GM20431 (cell line): Measurements from ENCODE around the gene GNB1.

Source experiments
- in situ Hi-C: fragments of 300-500 bp; cut with MseI, MboI; formaldehyde crosslinking; loops from one replicate; pipeline ENCODE4 v1.15.0; 2020; ENCODE audit warnings: low sequenced_read_pairs; ENCODE audit not compliant: unreplicated experiment

The GNB1 gene

DNA sequence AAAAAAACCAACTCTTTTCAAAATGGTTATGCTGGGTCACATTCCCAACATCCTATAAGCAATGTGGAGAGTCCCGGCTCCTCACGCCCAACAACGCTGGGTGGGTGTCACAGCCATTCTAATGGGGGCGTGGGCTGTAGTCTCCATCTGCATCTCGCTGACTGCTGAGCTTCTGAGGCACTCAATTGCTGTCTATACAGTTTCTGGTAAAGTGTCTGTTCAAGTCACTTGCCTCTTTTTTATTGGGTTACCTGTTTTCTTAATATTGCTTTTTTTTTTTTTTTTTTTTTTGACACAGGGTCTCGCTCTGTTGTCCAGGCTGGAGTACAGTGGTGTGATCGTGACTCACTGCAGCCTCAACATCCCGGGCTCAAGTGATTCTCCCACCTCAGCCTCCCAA is 54.8 kb downstream of the GNB1 start:
- in situ Hi-C loops = no loop called here

DNA sequence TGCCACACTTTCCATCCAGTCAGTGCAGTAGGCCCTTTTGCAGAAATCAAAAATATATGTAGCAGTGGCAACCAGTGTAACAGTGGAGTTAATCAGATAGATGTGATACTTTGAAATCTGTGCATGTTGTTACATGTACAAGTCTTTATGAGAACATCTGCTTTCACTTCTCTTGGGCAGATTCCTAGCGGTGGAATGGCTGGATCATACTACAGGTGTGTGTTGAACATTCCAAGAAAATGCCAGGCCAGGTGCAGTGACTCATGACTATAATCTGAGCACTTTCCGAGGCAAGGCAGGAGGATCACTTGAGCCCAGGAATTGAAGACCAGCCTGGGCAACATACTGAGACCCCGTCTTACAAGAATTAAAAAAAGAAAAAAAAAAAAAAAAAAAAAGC is 55.3 kb downstream of the GNB1 start:
- in situ Hi-C loops = no loop called here

GRCh38 chr1:1833916-1834325 is 57.0 kb downstream of the GNB1 start:
- in situ Hi-C loops = no loop called here

- in situ Hi-C loops = no loop called here
Observed at GRCh38 chr1:1833456-1833855, 57.4 kb downstream of the GNB1 start.

- in situ Hi-C loops = no loop called here
Observed at GRCh38 chr1:1832820-1833219, 58.1 kb downstream of the GNB1 start.

DNA sequence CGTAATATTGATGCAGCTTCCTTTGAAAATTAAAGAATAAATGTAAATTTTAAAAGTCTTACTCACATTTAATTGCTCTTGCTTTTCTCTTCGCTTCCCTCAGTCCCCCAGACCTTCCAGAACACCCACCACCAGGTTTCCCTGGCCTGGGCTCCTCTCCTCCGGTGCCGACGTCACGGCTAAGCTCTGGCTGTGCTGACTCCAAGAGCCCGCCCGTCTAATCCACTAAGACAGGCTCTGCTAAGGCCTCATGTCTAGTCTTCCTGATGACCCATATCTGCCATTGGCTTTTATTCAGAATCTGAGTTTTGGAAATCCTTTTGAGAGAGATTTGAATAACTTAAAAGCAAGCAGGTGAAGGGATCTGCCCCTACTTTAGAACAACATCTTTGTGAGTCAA is 58.7 kb downstream of the GNB1 start:
- in situ Hi-C loops = no loop called here

- in situ Hi-C loops = no loop called here
Observed at GRCh38 chr1:1827089-1827848, 63.6 kb downstream of the GNB1 start.

DNA sequence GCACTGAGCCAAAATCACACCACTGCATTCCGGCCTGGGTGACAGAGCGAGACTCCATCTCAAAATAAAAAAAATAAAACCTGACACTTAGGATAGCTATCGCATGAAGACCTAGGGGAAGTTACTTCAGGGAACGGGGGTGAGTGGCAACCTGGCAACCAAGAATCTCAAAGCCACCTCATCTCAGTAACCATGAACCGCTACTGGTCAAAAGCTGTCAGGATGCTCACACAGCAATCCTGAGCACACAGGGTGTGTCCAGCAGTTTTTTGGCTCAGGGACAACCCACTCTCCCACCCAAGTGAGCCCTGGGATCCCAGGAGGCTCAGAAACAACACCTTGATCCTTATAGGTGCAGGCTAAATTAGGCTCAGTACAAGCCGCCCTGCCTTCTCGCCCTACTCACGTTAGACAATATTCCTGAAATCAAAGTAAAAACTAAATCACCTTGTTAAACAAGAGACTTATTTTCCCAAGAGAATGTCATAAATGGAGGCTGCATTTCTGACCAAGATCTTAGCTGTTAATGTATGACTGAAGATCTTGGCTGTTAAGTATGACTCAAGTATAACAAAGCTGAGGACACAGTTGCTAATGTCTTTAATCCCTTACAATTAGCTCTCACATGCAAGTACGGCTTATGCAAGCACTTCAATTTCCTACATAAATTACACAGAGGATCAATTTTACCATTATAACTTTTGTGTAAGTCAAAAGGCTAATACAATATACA is 64.4 kb downstream of the GNB1 start:
- in situ Hi-C loops = no loop called here

DNA sequence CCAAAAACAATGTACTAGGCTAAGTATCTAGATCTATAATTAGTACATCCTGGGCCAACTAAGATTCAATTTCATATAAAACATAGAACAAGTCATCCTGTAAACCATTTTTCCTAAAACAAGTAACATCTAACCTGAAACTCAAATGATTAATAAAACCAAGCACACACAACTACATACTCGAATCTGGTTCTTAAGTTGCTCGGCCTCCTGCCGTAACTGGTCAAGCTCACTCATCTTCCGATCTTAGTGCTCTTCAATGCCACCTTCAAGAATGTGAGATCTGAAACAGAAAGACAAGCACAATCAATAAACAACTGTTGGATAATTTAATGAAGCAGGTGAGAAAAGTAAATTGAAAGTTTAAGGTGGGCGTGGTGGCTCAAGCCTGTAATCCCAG is 65.7 kb downstream of the GNB1 start:
- in situ Hi-C loops = no loop called here

GRCh38 chr1:1819762-1820161 is 71.1 kb downstream of the GNB1 start:
- in situ Hi-C loops = no loop called here

DNA sequence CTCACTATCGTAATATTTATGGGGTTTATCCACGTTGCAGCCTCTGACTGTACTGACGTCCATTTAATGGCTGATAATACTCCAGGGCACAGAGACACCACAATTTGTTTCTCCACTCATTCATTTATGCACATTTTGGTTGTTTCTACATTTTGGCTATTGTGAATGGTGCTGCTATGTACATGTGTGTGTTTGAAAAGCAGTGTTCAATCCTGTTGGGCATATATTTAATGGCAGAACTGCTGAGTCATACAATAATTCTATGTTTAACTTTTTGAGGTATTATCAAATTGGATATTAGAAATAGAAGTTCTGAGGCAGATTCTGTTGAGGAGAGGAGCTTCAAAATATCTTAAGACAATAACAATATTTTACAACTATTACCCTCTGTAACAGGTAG is 73.7 kb downstream of the GNB1 start:
- in situ Hi-C loops = no loop called here

DNA sequence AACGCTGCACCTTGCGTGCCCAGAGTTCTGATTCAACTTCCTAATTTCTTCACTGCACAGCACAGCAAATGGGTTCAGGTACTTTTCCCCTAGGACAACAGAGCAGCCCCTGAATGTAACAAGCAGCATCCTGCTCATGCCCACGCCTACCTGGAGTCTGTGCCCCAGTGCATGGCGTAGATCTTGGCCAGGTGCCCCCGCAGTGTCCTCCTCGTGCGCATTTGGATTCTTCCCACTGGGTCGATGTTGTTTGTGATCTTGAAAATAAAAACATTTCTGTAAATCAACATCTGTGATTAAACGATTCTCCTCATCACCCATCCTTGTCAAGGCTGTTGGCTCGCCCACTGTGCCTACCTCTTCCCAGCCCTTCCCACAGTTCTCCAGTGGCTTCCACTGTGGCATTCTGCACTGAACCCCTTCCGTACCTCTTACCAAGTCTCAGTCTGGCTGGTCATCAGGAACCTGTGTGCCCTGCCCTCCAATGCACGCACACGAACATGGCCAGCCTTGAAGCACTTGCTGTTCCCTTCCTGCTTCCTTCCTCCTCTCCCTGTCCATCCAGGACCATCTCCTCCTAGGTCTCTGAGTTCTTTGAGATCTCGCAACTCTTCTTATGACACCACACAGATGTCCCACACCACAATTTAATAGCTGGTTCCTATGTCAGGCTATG is 75.1 kb downstream of the GNB1 start:
- in situ Hi-C loops = no loop called here

GRCh38 chr1:1809489-1809888 is 81.4 kb downstream of the GNB1 start:
- in situ Hi-C loops = no loop called here

GRCh38 chr1:1808206-1808605 is 82.7 kb downstream of the GNB1 start:
- in situ Hi-C loops = no loop called here

DNA sequence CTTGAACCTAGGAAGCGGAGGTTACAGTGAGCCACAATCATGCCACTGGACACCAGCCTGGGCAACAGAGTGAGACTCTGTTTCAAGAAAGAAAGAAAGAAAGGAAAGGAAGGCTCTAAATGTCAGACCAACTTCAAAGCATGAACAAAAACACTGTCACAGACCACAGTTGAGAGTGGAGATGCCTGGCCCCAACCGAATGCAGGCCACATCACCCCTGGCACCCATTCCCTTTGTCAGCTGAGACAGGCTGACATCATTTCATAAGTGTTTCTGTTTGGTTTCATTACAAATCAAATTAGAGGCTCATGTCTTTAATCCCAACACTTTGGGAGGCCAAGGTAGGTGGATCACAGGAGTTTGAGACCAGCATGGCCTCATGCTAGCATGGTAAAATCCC is 84.0 kb downstream of the GNB1 start:
- in situ Hi-C loops = no loop called here

- in situ Hi-C loops = no loop called here
Observed at GRCh38 chr1:1804301-1804700, 86.6 kb downstream of the GNB1 start.

DNA sequence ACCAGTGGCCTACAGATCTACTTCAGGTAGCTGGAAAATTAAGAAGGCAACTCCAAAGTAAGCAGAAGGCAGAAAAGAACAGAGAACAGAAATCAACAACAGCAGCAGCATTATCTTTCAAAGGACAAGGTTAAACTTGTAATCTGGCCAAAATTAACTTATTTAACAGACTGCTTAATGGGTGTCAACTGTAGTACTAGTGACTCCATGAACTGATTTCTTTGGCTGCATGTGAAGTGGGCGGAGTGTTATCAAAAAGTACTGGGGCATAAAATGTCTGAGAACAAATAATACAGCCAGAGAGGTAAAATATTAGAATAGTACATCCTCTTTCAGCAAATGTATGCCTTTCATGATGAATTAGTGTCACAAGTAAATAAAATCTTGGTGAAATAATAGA is 88.0 kb downstream of the GNB1 start:
- in situ Hi-C loops = no loop called here

DNA sequence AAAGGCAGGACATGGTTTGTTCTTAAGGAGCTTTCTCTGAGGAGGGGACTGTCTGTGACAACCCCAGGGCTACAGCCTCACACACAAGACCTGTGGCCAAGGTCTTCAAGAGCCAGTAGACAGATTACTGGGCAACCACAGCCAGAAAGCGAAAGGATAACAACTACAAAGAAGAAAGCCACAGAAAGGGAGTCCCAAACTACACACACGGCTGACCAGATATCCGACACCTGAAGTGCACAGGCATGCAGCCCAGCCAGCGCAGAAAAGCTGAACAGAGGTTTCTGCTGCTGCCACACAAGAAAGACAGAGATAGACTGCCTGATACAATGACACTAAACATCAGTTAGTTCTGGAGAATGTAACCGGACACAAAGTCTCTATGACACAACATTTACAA is 91.2 kb downstream of the GNB1 start:
- in situ Hi-C loops = no loop called here

GRCh38 chr1:1797731-1798341 is 93.1 kb downstream of the GNB1 start:
- in situ Hi-C loops = no loop called here

DNA sequence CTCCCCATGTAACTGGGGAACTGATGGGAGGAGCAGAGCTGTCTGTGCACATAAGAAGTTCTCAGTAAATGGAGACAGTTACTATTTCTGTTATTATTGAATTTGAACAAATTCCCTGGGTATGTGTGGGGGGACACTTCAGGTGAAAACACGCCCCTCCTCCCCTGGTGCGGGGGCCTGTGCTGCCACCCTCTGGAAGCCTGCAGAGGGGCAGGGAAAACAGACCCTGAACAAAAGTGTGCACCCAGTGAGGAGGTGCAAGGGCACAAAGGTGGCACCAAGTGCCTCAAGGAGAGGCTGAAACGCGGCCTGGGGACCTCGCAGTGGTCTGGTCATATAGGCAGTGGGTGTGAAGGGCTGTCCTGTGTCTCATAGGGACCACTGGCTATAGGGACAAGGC is 94.4 kb downstream of the GNB1 start:
- in situ Hi-C loops = no loop called here

- in situ Hi-C loops = no loop called here
Observed at GRCh38 chr1:1794999-1795398, 95.9 kb downstream of the GNB1 start.
